Measurements from ENCODE around the gene PRKAA1.

DNA sequence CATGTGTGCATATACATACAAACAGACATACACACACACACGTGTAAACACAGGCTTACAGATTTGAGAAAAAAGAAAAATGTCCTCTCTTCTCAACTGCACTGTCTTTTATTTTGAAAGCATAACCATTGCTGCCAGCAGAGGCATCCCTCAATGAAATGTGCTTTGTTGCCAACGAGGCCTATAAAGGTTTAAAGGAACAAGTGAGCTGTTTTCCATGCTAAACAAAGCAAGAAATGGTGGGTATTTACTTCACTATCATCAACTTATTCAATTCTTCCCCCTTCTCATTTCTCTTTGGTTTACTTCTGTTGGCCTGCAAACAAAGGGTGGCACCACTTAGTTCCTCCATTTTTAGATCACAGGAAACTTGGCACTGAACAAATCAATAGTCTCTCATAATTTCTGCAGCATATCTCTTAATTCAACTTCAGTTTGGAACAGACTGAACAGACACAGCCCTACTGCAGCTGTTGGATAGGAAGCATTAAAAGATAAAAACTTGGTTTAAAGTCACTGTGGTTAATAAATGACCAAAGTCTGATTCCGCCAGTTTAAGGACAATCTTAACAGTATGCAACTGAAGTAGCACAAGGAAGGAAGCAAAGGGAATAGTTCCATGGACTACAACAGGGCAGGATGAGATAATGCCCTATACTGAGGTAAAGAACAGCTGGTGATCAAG lies 64.2 kb downstream of the PRKAA1 start:
- TF ChIP-seq EZH2 (IDR thresholded peaks at IDR 0.05; ENCODE audit: borderline replicate concordance, insufficient read depth, low read length, poor library complexity, severe bottlenecking) (no peak), EP300 (conservative IDR thresholded peaks at IDR 0.05; ENCODE audit: poor library complexity, severe bottlenecking) (no peak), RAD21 (conservative IDR thresholded peaks at IDR 0.05) (no peak), MXI1 (conservative IDR thresholded peaks at IDR 0.05; ENCODE audit: poor library complexity, severe bottlenecking) (no peak), SMC3 (conservative IDR thresholded peaks at IDR 0.05; ENCODE audit: poor library complexity) (no peak), TAF1 (IDR thresholded peaks at IDR 0.05; ENCODE audit: low read depth) (no peak), POLR2AphosphoS5 (IDR thresholded peaks at IDR 0.05) (no peak)
- TF ChIP-seq, protein P1, sequence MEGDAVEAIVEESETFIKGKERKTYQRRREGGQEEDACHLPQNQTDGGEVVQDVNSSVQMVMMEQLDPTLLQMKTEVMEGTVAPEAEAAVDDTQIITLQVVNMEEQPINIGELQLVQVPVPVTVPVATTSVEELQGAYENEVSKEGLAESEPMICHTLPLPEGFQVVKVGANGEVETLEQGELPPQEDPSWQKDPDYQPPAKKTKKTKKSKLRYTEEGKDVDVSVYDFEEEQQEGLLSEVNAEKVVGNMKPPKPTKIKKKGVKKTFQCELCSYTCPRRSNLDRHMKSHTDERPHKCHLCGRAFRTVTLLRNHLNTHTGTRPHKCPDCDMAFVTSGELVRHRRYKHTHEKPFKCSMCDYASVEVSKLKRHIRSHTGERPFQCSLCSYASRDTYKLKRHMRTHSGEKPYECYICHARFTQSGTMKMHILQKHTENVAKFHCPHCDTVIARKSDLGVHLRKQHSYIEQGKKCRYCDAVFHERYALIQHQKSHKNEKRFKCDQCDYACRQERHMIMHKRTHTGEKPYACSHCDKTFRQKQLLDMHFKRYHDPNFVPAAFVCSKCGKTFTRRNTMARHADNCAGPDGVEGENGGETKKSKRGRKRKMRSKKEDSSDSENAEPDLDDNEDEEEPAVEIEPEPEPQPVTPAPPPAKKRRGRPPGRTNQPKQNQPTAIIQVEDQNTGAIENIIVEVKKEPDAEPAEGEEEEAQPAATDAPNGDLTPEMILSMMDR (IDR thresholded peaks at IDR 0.05; ENCODE audit: poor library complexity, severe bottlenecking): no peak
- TF ChIP-seq, protein P2, sequence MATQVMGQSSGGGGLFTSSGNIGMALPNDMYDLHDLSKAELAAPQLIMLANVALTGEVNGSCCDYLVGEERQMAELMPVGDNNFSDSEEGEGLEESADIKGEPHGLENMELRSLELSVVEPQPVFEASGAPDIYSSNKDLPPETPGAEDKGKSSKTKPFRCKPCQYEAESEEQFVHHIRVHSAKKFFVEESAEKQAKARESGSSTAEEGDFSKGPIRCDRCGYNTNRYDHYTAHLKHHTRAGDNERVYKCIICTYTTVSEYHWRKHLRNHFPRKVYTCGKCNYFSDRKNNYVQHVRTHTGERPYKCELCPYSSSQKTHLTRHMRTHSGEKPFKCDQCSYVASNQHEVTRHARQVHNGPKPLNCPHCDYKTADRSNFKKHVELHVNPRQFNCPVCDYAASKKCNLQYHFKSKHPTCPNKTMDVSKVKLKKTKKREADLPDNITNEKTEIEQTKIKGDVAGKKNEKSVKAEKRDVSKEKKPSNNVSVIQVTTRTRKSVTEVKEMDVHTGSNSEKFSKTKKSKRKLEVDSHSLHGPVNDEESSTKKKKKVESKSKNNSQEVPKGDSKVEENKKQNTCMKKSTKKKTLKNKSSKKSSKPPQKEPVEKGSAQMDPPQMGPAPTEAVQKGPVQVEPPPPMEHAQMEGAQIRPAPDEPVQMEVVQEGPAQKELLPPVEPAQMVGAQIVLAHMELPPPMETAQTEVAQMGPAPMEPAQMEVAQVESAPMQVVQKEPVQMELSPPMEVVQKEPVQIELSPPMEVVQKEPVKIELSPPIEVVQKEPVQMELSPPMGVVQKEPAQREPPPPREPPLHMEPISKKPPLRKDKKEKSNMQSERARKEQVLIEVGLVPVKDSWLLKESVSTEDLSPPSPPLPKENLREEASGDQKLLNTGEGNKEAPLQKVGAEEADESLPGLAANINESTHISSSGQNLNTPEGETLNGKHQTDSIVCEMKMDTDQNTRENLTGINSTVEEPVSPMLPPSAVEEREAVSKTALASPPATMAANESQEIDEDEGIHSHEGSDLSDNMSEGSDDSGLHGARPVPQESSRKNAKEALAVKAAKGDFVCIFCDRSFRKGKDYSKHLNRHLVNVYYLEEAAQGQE (IDR thresholded peaks at IDR 0.05; ENCODE audit: borderline replicate concordance): no peak

Data from neural cell (in vitro differentiated cells).